SIG-M5 treated with dmso at 0.1 percent for 504 hours (cell line): ENCODE results near the gene PPP1R10.

ENCODE experiments used
- DNase-seq: peaks from one replicate; lab custom pipeline; 2025; ENCODE audit not compliant: unreplicated experiment; lab: John Stamatoyannopoulos, UW

PPP1R10 gene

DNA sequence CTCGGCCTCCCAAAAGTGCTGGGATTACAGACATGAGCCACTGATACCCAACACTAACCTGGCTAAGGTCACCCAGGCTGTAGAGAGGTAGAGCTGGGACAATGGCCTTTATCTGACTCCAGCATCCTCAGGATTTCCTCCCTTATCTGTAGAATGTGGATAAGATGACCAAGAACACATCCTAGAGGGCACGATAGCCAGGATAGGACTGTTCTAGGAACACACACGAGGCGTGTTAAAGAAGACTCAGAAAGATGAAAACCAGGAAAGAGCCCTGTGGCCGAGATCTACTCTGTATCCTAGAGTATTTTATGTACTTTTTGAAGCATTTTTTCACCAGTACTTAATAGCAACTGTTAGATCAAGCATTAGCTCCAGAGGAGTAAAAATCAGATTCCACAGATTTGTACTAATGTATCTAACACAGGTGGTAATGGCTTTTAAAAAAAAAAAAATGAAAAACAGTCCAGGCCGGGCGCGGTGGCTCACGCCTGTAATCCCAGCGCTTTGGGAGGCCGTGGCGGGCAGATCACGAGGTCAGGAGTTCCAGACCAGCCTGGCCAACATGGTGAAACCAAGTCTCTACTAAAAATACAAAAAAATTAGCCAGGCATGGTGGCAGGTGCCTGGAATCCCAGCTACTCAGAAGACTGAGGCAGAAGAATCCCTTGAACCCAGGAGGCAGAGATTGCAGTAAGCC is 17.3 kb downstream of the PPP1R10 start:
- DNase-seq, result no peak

DNA sequence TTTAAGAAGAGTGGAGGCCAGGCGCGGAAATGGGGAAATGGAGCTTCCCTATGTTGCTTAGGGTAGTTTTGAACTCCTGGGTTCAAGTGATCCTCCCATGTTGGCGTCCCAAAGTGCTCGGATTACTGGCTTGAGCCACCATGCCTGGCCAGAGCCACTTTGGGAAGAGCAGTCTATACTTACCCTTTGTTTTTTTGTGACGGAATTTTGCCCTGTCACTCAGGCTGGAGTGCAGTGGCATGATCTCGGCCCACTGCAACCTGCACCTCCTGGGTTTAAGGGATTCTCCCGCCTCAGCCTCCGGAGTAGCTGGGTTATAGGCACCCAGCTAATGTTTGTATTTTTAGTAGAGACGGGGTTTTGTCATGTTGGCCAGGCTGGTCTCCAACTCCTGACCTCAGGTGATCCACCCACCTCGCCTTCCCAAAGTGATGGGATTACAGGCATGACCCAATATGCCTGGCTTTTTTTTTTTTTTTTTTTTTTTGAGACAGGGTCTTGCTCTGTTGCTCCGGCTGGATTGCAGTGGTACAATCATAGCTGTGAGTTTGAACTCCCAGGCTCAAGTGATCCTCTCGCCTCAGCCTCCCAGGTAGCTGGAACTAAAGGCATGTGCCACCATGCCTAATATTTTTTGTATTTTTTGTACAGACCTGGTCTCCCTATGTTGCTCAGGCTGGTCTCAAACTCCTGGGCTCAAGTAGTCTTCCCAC is 18.0 kb downstream of the PPP1R10 start:
- DNase-seq, result no peak

GRCh38 chr6:30597315-30598144 is 19.5 kb downstream of the PPP1R10 start:
- DNase-seq, result peak; percentile 42

DNA sequence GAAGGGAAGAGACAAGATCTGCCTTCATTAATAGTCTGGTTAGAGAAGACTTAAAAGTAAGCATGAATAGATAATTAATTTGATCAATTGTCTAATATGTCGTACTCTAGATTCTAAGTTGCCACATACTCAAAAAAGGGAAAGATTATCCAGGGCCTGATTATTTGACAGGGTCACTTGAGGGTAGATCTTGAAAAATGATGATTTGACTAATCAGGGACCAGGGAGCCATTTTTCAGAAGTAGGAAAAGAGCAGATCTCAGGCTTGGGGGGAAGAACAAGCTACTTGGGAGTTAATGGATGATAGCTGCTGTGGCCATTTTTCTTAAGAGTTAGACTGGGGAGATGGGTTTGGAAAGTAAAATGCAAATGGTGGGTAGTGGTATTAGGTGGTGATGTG is 24.8 kb downstream of the PPP1R10 start:
- no peak for DNase-seq

- DNase-seq, result peak; percentile 27
Measured at GRCh38 chr6:30591008-30591407, 26.0 kb downstream of the PPP1R10 start.

- no peak for DNase-seq
Measured at GRCh38 chr6:30590509-30590908, 26.5 kb downstream of the PPP1R10 start.

GRCh38 chr6:30589754-30590358 is 27.2 kb downstream of the PPP1R10 start:
- DNase-seq, result no peak

GRCh38 chr6:30583921-30584320 is 33.1 kb downstream of the PPP1R10 start:
- no peak for DNase-seq

DNA sequence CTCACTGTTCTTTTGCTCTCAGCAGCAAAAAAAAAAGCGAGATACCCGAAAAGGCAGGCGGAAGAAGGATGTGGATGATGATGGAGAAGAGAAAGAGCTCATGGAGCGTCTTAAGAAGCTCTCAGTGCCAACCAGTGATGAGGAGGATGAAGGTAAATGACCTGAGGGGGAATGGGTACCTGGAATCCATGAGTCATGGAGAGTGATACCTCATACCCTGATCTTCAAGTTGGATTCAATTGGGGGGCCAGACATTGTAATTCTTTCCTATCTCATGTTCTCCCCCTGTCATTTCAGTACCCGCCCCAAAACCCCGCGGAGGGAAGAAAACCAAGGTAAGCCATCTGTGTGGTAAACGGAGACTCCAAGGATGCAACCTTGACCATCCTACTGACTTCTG is 39.0 kb downstream of the PPP1R10 start:
- DNase-seq, result no peak

DNA sequence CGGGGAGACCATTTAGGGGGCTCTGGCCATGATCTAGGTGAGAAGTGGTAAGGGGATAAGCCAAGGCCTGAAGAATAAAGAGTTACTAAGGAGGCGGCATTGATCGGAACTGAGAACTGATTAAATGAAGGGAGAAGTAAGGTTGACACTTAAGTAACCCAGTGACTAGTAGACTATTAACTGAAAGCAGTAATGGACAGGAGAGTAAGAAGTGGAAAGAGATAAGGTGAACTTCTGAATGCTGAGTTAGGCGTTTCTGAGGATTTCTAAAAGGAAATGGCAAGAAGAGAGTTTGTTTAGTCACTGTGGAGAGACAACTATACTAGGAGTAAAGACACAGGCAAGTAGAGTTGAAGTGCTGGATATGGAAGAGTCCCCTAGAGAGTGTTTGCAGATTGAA is 43.9 kb downstream of the PPP1R10 start:
- no peak for DNase-seq

DNA sequence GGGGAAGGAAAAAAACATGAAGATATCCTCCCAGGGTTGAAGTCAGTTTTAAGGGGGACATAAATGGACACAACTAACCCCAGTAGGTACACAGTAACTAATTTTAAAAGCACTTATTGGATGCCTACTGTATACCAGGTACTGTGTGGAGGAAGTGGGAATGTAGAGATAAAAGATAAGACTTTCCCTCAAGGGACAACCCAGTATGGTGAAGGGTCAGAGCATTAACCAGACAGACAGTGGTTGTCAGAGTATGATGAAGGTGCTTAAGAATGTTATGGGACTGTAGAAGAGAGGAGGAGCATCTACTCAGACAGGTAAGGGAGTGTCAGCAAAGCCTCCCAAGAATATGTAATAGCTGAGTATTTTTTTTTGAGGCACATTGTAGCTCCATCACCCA is 44.9 kb downstream of the PPP1R10 start:
- DNase-seq, result no peak

GRCh38 chr6:30571762-30572082 is 45.3 kb downstream of the PPP1R10 start:
- DNase-seq, result no peak

GRCh38 chr6:30571075-30571761 is 45.8 kb downstream of the PPP1R10 start, which contains the start of gene ABCF1:
Gene ABCF1 (plus strand): TSS chr6:30571442. CDS start chr6:30571488, 46 bp downstream.
- peak; percentile 89 for DNase-seq

- no peak for DNase-seq
Measured at GRCh38 chr6:30570740-30571074, 46.3 kb downstream of the PPP1R10 start.

DNA sequence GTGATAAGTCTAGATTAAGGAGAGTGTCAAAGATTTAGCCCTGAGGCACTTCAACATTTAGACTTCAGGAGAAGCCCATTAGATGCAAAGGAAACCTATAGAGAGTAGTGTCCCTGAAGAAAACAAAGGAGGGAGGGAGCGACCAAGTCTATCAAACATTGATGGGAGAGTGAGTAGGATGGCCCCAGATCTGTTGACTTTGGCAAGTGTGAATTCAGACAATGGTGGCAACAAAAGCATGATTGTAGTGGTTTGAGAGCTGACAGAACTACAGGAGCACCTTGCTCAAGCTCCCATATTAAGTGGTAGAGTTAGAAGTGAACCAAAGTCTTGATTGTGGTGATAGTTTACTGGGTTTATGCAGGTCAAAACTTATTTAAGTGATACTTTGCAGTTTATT is 46.8 kb downstream of the PPP1R10 start:
- DNase-seq, result no peak

GRCh38 chr6:30568245-30568644 is 48.8 kb downstream of the PPP1R10 start:
- DNase-seq, result no peak

DNA sequence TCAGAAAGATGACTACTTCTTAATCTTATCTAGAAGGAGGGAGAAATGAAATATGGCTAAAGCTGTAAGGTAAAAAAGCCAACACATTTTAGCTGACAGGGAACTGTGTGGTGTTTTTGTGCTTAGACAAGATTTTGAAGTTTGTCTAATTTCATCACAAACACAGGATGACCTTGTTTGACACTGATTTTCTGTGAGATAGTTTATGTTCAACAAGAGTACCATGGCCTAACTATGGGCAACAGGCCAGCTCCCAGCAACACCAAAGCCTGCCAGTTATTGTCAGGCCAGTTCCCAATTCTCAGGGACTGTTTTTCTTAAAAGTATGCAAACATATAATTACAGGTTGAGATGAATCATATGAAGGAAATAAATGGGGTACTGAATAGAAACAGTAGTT is 51.3 kb downstream of the PPP1R10 start:
- no peak for DNase-seq

DNA sequence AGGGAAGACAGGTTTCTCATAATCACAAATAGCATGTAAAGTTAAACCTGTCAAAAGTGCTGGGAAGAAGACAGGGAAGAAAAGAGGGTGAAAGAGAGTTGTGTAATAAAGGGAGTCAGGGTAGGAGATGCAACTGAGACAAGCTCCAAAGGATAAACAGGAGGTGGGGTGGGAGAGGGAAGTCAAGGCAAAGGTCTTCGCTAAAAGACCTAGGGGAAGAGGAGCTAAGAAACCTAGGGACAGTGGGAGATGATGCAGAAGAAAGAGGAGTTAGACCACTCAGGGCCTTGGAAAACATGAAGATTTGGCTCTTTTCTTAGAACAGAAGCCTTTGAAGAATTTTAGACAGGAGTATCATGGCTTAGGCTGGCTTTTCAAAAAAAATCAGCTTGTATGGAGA is 52.9 kb downstream of the PPP1R10 start:
- DNase-seq, result no peak

DNA sequence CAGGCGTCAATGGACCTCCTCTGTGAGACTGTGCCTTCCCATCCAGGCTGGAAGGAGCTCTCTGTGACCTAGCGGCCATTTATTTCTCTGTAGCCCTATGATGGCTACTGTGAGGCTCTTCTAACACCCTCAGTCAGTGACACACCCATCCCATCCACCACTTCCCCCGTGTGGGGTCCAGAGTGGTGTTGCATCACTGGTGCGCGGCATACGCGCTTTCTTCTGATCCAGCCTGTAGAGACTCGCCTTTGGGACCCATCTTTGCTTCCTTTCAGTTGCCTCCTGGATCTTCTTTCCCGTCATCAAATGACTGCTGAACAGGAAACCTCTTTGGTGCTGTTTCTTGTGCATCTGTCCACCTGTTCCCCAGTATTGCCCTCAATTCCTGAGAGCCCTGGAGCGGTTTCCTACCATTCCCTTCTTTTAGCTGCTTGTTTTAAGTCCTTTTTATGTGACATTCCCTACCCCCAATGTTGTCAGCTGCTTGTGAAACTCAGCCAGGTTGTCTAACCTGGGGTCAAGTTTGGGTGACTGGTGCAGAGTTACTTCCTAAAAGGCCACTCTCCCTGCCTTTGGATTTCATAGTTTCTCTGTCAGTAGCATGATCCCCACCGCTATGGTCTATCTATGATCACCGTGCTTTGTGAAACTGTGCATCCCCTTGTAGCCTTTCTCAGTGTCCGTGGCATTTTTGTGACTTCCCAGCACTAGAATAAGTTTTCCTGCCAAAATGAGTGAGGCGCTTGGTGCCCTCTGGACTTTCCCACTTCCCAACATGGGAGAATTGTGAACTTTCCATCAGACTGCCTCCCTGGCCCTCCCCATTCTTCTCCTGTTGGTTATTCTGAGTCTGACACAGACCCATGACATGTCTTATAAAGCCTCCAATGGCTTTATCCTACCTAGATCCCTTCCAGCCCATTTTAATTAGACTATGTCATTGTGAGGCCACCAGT is 54.3 kb downstream of the PPP1R10 start:
- no peak for DNase-seq

GRCh38 chr6:30560930-30561329 is 56.1 kb downstream of the PPP1R10 start:
- DNase-seq, result no peak
